TTC549 (cell line): ENCODE measurements around the gene COG5.

Source experiments
- FAIRE-seq: peaks from 2 replicates; lab custom pipeline; 2012; peaks lifted over from hg19 to GRCh38; lab: Jason Lieb, UNC

COG5 gene

DNA sequence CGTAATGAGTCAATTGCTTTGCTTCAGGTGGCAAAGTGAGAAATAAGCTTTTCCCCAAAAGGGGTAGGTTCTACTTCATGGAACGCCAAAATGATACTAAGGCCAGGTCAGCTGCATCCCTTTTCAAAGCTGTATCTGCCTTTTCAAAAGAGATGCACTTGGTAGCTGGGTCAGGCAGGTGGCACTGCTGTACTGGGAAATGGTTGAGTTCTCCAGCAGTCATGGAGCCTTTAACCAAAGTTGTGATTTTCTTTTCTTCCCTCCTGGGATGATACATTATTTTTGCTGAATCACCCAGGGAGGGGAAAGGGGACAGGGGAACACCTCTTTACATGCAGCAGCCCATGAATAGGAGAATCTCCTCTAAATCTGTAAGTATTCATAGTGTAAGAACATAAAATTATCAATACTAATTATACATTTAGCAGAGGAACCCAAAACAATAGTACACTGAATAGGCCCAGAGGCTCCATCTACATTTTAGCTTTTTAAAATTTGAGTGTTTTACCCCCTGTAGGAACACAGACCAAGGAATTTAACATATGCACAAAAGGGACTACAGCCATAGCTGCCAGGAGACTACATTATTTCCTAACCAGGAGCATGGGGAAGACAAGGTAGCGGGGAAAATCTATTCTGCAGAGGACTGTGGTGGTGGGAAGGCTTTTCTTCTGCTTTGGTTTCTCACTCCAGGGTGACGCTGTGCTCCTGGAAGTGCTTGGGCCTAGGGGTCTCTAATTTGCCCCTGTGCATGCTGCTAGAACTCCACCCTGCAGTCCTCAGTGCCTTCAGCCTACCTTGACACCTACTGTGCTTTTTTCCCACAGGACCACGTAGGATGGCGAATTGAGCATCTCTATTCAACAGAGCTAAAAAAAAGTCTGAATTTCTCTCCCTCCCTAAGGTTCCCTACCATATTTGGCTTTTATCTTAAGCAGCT, 100.3 kb downstream of the COG5 start:
- FAIRE-seq = peak; percentile 69

DNA sequence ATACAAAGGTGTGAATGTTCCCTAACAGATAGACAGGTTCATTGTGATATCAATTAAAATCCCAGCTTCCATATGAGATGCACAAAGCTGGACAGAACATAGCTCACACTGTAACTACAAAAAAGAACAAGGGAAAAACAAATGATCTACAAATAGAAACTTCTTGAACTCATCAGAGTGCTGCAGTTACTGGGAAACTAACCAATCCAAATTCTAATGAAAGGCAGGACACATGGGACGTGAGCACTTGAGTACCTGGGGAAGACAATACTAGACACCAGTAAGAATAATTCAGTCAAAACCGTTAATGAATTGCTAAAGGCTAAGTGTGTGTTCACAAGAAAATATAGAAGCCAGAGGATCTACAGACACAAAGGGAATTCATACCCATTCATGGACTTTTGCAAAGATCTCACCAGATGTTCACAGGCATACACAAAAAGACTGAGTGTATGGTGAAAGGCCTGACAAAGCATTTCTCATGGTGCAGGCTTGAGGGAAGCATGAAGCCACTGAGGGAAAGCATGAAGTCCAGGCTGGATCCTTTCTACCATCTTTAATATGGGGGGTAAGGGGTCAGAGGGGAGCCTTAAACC, 101.7 kb downstream of the COG5 start:
- FAIRE-seq = no peak

DNA sequence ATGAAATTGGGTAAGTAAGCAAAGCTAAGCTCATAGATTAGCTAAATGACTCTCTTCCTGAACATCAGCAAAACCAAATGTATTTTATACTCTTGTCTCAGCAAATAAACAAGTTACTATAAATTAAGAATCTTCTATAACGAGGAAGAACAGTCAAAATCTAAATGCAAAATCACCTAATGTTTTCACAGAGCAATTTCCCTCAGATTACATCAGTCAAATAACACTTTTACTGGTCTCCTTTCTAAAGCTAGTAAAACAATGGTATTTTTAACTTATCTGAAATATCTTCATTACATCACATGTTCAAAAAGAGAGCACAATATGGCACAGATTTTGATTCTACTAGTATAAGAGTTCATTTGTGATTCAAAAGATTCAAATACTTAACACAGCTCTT, 110.3 kb downstream of the COG5 start:
- no peak for FAIRE-seq

DNA sequence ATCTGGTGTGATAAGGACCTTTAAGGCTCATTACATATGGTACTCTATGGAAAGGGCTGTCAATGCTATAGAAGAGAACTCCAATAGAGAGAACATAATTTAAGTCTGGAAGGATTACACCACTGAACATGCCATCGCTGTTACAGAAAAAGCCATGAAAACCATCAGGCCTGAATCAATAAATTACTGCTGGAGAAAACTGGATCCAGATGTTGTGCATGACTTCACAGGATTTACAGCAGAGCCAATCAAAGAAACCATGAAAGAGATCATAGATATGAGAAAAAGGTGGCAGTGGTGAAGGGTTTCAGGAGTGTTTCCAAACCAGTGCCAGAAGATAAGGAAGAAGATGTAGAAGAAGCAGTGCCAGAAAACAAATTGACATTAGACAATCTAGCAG, 112.8 kb downstream of the COG5 start:
- no peak for FAIRE-seq

DNA sequence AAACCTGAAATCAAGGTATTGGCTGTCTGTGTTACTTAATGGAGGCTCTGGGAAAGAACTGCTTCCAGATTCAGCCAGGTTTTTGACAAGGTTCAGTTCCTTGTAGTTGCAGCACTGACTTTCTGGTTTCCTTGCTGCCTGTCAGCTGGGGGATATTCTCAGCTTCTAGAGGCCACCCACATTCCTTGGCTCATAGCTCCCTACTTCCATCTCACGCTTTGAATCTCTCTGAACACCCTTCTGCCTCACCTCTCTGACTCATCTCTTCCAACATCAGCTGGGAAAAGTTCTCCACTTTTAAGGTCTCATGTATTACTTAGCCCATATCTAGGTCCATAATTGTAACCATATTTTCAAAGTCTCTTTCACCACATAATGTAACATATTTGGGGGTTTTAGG, 116.7 kb downstream of the COG5 start:
- FAIRE-seq = no peak

DNA sequence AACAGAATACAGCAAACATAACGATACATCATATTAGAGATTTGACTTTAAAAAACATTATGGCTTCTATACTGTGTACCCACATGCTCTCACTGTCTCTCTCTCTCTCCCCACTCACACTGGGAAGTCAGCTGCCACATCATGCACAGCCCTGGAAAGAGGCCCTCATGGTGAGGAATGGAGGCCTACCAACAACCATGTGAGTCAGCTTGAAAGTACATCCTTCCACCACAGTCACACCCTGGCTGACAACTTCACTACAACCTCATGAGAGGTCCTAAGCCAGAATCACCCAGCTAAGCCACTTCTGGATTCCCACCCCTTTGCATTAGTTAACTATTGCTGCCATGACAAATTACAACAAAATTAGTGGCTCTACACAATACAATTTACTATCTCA, 117.2 kb downstream of the COG5 start:
- FAIRE-seq = no peak

DNA sequence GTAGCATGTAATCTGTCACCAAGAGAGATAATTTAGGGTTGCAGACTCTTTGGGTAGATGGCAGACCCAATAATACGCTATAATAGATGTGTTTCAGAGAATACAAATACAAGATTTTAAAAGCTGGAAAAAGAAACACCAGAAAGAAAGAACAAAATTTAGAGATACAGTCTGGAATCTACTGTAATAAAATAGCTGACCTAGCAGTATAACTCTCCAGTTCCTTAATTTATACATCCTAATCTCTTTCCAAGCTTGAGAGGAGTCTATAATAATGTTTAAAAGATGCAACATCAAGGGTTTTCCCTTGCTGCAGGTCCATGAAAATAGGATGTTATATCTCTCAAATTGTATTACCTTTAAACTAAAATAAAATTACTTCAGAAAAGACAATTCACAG, 121.0 kb downstream of the COG5 start:
- no peak for FAIRE-seq

DNA sequence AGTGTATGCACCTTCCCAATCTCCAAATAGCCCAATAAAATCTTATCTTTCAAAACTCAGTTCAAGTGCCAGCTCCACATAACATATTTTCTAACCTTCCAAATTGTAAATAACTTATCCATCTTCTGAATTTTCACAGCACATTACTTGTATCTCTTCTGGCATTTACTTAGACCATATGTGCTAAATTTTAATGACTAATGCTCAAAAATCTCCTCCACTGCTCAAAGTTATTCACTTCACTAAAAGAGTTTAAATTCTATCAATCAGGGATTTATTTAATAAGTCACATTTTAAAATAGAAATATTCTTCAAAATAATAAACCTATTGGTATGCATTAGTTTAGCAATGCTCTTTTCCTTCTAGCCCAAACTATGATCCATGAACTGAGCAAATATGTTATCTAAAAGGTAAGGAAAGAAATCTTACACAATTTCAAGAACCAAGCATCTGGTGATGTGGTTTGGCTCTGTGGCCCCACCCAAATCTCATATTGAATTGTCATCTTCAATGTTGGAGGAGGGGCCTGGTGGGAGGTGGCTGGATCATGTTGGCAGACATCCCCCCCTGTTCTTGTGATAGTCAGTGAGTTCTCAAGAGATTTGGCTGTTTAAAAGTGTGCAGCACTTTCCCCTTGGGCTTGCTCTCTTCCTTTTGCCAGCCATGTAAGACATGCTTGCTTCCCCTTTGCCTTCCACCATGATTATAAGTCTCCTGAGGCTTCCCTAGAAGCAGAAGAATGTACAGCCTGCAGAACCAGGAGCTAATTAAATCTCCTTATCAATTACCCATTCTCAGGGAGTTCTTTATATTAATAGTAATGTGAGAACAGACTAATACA, 121.9 kb downstream of the COG5 start:
- FAIRE-seq = no peak

DNA sequence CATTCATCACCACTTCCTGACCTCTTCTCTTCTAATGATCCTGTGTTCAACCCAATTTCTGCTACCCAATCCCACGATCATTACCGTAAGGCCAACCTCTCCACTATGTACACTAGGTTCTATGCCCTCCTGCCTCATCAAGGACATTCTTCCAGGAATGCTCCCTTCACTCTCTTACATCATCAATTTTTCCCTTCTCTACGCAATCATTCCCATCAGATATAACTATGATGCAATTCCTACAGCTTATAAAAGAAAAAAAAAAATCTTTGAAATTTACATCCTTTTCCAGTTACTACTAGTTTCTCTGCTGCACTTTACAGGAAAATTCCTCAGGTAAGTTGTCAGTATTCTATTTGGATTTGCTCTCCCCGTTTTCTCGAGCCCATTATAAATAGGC, 124.7 kb downstream of the COG5 start:
- FAIRE-seq = no peak

DNA sequence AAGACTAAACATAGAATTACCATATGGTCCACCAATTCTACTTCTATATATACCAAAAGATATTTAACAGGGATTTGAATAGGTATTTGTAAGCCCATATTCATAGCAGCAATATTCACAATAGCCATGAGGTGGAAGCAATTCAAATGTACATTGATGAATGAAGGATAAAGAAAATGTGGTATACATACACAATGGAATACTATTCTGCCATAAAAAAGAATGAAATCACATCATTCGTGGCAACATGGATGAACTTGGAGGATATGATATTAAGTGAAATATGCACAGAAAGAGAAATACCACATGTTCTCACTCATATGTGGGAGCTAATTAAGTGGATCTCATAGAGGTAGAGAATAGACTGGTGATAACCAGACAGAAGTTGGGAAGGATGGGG, 128.0 kb downstream of the COG5 start:
- no peak for FAIRE-seq

DNA sequence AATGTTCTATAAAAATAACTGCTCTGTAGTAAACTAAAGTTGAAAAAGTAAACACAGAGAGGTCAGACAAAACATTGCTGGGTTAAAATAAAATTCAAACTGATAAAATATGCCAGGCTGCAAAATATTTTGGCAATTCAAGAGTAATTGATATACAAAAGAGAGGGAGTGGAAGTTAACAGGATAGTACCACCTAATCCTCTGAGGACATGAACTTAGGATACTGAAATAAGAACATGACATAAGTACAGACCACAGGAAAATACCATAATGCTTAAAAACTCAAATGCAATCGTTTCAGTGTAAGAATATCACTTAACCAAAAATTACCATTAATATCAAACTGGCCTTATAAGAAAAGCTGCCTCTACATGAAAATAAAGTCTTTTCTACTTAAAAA, 131.5 kb downstream of the COG5 start:
- FAIRE-seq = no peak

DNA sequence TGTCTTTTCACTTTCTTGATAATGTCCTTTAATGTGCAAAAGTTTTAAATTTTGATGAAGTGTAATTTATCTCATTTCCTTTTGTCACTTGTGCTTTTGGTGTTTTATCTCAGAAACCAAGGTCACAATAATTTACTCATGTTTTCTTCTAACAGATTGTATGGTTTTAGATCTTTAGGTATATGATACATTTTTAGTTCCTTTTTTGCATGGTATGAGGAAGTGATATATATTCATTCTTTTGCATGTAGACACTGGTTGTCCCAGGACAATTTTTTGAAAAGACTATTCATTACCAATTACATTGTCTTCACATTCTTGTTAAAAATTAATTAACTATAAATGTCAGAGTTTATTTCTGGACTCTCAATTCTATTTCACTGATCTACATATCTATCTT, 133.7 kb downstream of the COG5 start:
- FAIRE-seq = no peak

DNA sequence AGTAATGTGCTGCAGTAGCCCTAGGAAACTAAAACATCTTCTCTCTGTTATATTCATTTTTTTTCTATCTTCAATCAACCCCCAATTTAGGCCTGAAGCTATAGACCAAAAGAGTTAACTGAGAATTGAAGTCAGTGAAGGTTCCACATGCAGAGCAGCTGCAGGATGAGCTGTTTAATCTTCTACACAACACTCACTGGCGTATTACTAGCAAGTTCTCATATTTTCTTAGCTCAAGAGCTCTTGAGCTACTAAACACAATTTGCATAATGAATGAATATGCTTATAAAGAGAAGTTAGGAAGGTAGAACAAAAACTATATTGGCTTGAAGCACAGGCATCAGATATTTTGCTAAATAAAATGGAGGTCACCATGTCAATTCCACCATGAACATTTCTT, 135.1 kb downstream of the COG5 start:
- no peak for FAIRE-seq

DNA sequence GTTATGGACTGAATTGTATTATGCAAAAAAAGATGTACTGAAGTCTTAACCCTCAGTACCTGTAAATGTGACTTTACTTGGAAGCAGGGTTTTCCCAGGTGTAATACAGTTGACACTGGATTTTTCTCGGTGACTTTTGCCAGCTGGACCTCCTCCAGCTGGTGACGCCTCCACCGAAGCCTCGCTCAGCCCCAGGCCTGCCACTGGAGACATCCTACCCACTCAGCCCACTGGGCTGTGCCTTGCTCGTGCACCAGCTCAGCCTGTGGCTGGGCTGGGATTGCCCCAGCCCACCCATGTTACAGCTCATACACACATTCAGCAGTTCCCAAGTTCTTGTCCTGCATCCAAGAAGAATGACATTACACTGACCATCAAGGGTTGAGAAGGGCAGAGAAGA, 136.3 kb downstream of the COG5 start:
- FAIRE-seq = no peak

DNA sequence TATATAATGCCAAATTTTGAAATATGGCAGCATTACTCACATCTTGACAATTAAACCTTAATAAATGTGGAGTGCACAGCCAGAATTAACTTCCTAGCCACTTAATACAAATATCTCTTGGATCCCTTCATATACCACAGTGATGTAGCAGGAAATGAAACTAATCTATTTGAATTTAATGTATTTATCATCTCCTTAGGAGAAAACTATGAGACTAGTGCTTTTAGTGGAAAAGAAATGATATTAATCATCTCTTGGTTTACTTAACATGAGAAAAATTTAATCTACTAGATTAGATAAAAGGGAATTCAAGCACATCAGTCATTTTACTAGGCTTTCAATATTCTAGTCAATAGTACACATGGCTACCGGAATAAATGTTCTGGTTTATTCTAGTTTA, 149.5 kb downstream of the COG5 start:
- no peak for FAIRE-seq

DNA sequence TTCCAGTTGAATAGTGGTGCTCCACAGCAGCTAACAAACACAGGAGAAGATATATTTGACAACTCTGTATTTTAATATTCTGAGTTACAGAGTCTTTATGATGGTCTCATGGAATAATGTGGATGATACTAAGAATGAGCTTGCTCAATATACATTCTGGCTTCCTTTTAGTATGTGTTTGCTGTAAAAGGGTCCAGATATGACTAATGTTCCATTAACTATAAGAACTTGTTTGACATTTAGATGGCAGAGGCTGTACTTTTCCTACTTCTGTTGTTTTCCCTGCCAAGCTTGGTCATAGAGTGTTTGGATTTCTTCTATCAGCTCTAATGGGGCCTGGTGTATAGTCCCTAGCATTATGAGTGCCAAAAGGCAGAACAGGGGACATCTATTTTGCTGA, 155.4 kb downstream of the COG5 start:
- FAIRE-seq = no peak

DNA sequence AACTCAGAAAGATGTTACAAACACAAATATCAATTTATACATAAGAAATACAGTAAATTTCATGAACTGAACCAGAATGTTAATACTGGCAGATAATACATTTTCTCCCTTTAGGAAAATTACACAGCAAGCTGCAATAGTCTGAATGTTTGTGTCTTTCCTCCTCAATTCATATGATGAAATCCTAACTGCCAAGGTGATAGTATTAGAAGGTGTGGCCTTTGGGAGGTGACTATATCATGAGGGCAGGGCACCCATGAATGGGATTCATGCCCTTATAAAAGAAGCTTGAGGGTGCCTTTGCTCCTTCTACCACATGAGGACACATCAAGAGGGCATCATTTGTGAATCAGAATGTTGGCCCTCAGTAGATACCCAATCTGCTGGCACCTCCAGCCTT, 158.2 kb downstream of the COG5 start:
- no peak for FAIRE-seq

DNA sequence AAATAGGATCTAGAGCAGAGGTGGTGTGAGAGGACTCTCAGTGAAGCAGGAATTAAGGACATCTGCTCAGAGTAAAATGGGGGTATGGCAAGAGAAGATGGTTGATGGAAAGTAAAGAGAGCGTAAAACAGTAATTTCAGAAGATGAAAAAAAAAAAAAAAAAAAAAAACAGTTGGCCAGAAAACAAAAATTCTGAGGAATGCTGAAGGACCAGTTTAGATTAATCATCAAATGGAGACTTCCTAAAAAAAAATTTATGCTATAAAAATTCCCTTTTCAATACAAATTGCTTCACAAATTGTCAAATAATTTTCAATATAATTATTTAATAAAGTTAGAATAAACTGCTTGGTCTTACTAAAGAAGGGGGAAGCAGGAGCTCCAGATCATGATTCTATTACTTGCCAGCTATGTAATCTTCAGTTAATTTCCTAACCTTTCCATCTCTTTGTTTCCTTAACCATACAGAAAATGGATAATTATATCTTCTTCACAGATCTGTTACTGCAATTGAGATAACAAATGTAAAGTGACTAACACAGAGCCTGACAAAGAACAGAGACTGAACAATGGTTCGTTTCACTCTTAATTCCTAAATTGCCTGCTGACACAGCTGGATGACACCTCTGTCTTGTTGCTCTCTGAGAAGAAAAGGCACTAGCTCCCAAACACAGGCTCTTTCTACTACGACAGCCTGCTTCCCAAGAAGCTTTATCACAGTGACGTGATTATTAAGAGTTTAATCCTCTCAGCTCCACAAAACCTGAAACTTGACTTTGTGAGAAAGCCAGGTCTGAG, 158.8 kb downstream of the COG5 start:
- FAIRE-seq = no peak

DNA sequence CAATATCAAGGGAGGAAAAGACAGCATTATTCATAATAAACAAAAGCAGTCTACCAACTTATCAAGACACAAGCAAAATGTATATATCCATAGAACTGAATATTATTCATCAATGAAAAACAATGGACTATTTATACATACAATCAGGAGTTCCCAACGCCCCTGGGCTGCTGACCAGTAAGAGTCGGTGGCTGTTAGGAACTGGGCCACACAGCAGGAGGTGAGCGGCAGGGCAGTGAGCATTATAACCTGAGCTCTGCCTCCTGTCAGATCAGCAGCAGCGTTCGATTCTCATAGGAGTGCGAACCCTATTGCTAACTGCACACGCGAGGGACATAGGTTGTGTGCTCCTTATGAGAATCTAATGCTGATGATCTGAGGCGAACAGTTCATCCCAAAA, 165.6 kb downstream of the COG5 start:
- no peak for FAIRE-seq

DNA sequence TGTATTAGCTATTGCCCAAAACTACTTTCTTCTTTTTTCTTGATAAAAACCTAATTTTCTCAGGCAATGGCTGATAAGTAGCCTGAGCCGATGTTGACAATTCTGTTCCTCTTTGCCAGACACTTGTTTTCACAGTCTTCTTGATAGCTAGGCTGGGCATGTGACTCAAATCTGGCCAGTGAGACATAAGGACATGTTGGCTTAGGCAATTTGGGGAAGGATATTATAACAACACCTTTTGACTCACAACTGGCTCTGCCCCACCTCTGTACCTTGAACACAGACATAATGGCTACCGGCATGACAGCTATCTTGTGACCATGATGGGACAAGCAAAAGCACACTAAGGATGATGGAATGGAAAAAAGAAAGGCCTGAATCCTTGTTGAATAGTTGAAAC, 166.7 kb downstream of the COG5 start:
- FAIRE-seq = no peak

DNA sequence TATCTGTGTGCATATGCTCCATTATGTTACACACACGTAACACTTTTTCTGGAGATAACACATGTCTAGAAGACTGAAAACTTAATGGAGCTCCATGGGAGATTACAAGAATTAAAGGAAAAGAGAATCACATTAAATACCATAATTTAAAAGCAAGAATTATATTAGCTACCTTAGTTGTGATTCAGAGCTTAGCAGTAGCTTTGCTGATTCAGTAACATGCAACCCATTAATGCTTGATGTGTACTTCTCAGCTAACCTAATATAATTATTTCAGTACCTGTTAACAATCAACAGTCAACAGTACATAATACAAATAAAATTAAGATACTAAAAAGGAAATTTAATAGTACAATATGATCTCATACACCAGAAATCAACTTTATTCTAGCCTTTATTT, 167.6 kb downstream of the COG5 start:
- no peak for FAIRE-seq

DNA sequence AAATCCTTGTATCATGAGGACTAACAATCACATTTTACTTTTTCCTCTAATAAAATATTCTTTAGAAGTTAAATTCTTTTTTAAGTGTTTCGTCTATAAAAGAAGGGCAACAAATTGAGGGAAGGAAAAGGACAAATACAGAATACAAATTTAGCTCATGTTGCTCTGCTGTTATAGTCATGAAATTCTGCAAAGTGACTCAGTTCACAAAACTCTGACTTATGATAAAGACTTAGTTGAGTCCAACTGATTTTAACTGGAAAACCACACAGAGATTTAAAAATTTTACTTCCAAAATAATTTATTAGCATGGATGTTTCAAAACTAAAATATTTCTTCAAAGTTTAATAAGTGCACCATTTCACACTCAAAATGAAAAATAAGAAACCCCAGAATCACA, 168.9 kb downstream of the COG5 start:
- no peak for FAIRE-seq
